ENCODE data around the gene CDH4. TPM values are rescaled to one million over a fixed set of nuclear protein-coding genes. Genes with fewer than 3 reads are reported as not detected.

CDH4 gene
- total and polyA plus RNA-seq, 2 donors (not counting 1 experiment from before 2014, with no cell fraction given): not detected

GRCh38 chr20:61548069-61548468, 296.0 kb downstream of the CDH4 start:
- H3K4me3 Mint-ChIP-seq: no peak overlapping the region
- TF ChIP-seq CTCF (IDR thresholded peaks at IDR 0.05) (no peak), EZH2 (IDR thresholded peaks at IDR 0.05; ENCODE audit: borderline replicate concordance, insufficient read depth, low read depth, low read length, poor library complexity, severe bottlenecking) (no peak)
- WGBS (ENCODE audit: insufficient coverage): 80% methylated on average over 4 of the region's 4 CpGs

GRCh38 chr20:61549865-61550264, 297.8 kb downstream of the CDH4 start:
- no peak overlapping the region for H3K27ac ChIP-seq (ENCODE audit: low read length in 2 of 2)
- intact Hi-C loops (cut with micrococcal nuclease): no loop called here
- WGBS (ENCODE audit: insufficient coverage): 94% methylated on average over 2 of the region's 2 CpGs
- H4K20me1 ChIP-seq (ENCODE audit: control insufficient read depth, insufficient read depth, low read length, poor library complexity, severe bottlenecking): no peaks in the 10 kb centered on the region
- H3K4me3 Mint-ChIP-seq: no peak overlapping the region
- peaks cover 3% of the 10 kb centered on the region for H3K9me3 Mint-ChIP-seq (ENCODE audit: insufficient read depth)
- peaks cover 0 to 47% (median 0%) of the 10 kb centered on the region in 3 donors for H3K9me3 ChIP-seq (ENCODE audit: control extremely low read depth in 1 of 3, control insufficient read depth in 2 of 3, insufficient read depth in 1 of 3, low read length in 2 of 3)
- H2AFZ ChIP-seq (ENCODE audit: insufficient read depth, low read depth, low read length, poor library complexity, severe bottlenecking): no peak overlapping the region
- no peaks in the 10 kb centered on the region for H3K36me3 ChIP-seq (replicated peaks in 1 of 2; ENCODE audit: control extremely low read depth in 1 of 2, control insufficient read depth in 1 of 2, extremely low read depth in 1 of 2, insufficient read depth in 2 of 2, low read length in 1 of 2)
- ATAC-seq (ENCODE audit: low read depth) (no peak), DNase-seq (no peak)
- no peaks in the 10 kb centered on the region for H3K4me1 ChIP-seq (ENCODE audit: control insufficient read depth in 2 of 2, insufficient read depth in 2 of 2, low read length in 2 of 2)
- no peak overlapping the region for H3K9ac ChIP-seq (ENCODE audit: low read length)
- H3K4me1 Mint-ChIP-seq: no peaks in the 10 kb centered on the region
- ChIA-PET CTCF (no interaction called here), POLR2A (no interaction called here)
- H3K4me2 ChIP-seq (replicated peaks; ENCODE audit: low read depth, low read length, poor library complexity, severe bottlenecking): no peak overlapping the region
- TF ChIP-seq CTCF (IDR thresholded peaks at IDR 0.05) (no peak), EZH2 (IDR thresholded peaks at IDR 0.05; ENCODE audit: borderline replicate concordance, insufficient read depth, low read depth, low read length, poor library complexity, severe bottlenecking) (no peak)
- H3K27ac Mint-ChIP-seq: no peak overlapping the region
- H3K27me3 Mint-ChIP-seq: no peaks in the 10 kb centered on the region
- no peaks in the 10 kb centered on the region for H3K27me3 ChIP-seq (replicated peaks in 1 of 4; ENCODE audit: control extremely low read depth in 1 of 4, control insufficient read depth in 3 of 4, insufficient read depth in 4 of 4, low read length in 3 of 4)
- H3K4me3 ChIP-seq (ENCODE audit: control extremely low read depth in 1 of 5, extremely low read depth in 1 of 5, insufficient read depth in 1 of 5, low read depth in 2 of 5, low read length in 4 of 5): no peak overlapping the region
- H3K79me2 ChIP-seq (ENCODE audit: control insufficient read depth, insufficient read depth, low read length): no peaks in the 10 kb centered on the region

More at GRCh38 chr20:61548069-61548468, 296.0 kb downstream of the CDH4 start:
- no peaks in the 10 kb centered on the region for H3K27me3 ChIP-seq (replicated peaks in 1 of 4; ENCODE audit: control extremely low read depth in 1 of 4, control insufficient read depth in 3 of 4, insufficient read depth in 4 of 4, low read length in 3 of 4)
- H3K4me3 ChIP-seq (ENCODE audit: control extremely low read depth in 1 of 5, extremely low read depth in 1 of 5, insufficient read depth in 1 of 5, low read depth in 2 of 5, low read length in 4 of 5): no peak overlapping the region
- no peak overlapping the region for H3K27ac ChIP-seq (ENCODE audit: low read length in 2 of 2)
- ChIA-PET POLR2A (no interaction called here), CTCF (no interaction called here)
- intact Hi-C loops (cut with micrococcal nuclease): no loop called here
- no peak for ATAC-seq (ENCODE audit: low read depth)
- no peaks in the 10 kb centered on the region for H3K36me3 ChIP-seq (replicated peaks in 1 of 2; ENCODE audit: control extremely low read depth in 1 of 2, control insufficient read depth in 1 of 2, extremely low read depth in 1 of 2, insufficient read depth in 2 of 2, low read length in 1 of 2)
- Mint-ChIP-seq H3K9me3 (ENCODE audit: insufficient read depth) (no peaks in the 10 kb centered on the region), H3K27ac (no peak overlapping the region), H3K27me3 (no peaks in the 10 kb centered on the region), H3K4me1 (no peaks in the 10 kb centered on the region)
- H2AFZ ChIP-seq (ENCODE audit: insufficient read depth, low read depth, low read length, poor library complexity, severe bottlenecking): no peak overlapping the region
- DNase-seq: no peak
- peaks cover 0 to 38% (median 0%) of the 10 kb centered on the region in 3 donors for H3K9me3 ChIP-seq (ENCODE audit: control extremely low read depth in 1 of 3, control insufficient read depth in 2 of 3, insufficient read depth in 1 of 3, low read length in 2 of 3)
- H3K9ac ChIP-seq (ENCODE audit: low read length): no peak overlapping the region
- no peaks in the 10 kb centered on the region for H4K20me1 ChIP-seq (ENCODE audit: control insufficient read depth, insufficient read depth, low read length, poor library complexity, severe bottlenecking)
- H3K79me2 ChIP-seq (ENCODE audit: control insufficient read depth, insufficient read depth, low read length): no peaks in the 10 kb centered on the region
- no peak overlapping the region for H3K4me2 ChIP-seq (replicated peaks; ENCODE audit: low read depth, low read length, poor library complexity, severe bottlenecking)
- no peaks in the 10 kb centered on the region for H3K4me1 ChIP-seq (ENCODE audit: control insufficient read depth in 2 of 2, insufficient read depth in 2 of 2, low read length in 2 of 2)

Data from B cell (primary cell).